ENCODE results near the gene SFXN5. TPM values are rescaled to one million over a fixed set of nuclear protein-coding genes. Genes with fewer than 3 reads are reported as not detected.

SFXN5 gene
- total and polyA plus RNA-seq, 2 of the 8 experiments (the other 6 are each of a cell fraction or from before 2014, with no cell fraction given), result 29.3 to 33.1 TPM

DNA sequence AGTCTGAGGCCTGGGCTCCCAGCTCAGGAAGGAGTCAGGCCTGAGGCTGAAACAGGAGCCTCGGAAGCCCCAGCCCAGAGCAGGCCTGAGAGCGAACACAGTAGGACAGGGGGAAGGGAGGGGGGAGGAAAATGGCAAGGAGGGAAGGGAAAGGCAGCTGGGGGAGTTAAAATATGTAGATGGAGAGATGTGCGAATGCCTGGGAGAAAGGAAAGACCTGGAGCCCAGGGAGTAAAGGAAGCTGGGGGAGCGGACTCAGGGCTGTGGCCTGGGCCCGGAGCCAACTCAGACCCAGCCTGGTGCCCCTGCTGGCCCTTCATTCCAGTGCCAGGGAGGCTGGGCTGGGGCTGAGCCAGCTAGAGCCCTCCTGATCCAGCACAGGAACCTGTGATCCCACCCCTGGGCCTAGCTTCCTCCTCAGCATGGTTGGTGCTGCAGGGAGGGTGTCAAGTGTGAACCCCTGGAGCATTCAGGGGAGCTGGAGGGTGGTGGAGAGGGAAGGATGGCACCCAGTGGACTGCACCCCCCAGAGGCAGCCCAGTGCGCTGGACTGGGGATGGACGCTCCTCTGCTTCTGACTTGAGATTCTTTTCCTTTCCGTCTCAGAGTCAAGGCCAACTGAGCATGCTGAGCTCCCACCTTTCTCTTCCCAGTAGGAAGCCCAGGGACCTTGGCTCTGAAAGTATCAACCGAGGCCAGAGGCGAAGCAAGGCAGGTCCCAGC, 107.9 kb downstream of the SFXN5 start (continued):
- TF ChIP-seq, protein P1, sequence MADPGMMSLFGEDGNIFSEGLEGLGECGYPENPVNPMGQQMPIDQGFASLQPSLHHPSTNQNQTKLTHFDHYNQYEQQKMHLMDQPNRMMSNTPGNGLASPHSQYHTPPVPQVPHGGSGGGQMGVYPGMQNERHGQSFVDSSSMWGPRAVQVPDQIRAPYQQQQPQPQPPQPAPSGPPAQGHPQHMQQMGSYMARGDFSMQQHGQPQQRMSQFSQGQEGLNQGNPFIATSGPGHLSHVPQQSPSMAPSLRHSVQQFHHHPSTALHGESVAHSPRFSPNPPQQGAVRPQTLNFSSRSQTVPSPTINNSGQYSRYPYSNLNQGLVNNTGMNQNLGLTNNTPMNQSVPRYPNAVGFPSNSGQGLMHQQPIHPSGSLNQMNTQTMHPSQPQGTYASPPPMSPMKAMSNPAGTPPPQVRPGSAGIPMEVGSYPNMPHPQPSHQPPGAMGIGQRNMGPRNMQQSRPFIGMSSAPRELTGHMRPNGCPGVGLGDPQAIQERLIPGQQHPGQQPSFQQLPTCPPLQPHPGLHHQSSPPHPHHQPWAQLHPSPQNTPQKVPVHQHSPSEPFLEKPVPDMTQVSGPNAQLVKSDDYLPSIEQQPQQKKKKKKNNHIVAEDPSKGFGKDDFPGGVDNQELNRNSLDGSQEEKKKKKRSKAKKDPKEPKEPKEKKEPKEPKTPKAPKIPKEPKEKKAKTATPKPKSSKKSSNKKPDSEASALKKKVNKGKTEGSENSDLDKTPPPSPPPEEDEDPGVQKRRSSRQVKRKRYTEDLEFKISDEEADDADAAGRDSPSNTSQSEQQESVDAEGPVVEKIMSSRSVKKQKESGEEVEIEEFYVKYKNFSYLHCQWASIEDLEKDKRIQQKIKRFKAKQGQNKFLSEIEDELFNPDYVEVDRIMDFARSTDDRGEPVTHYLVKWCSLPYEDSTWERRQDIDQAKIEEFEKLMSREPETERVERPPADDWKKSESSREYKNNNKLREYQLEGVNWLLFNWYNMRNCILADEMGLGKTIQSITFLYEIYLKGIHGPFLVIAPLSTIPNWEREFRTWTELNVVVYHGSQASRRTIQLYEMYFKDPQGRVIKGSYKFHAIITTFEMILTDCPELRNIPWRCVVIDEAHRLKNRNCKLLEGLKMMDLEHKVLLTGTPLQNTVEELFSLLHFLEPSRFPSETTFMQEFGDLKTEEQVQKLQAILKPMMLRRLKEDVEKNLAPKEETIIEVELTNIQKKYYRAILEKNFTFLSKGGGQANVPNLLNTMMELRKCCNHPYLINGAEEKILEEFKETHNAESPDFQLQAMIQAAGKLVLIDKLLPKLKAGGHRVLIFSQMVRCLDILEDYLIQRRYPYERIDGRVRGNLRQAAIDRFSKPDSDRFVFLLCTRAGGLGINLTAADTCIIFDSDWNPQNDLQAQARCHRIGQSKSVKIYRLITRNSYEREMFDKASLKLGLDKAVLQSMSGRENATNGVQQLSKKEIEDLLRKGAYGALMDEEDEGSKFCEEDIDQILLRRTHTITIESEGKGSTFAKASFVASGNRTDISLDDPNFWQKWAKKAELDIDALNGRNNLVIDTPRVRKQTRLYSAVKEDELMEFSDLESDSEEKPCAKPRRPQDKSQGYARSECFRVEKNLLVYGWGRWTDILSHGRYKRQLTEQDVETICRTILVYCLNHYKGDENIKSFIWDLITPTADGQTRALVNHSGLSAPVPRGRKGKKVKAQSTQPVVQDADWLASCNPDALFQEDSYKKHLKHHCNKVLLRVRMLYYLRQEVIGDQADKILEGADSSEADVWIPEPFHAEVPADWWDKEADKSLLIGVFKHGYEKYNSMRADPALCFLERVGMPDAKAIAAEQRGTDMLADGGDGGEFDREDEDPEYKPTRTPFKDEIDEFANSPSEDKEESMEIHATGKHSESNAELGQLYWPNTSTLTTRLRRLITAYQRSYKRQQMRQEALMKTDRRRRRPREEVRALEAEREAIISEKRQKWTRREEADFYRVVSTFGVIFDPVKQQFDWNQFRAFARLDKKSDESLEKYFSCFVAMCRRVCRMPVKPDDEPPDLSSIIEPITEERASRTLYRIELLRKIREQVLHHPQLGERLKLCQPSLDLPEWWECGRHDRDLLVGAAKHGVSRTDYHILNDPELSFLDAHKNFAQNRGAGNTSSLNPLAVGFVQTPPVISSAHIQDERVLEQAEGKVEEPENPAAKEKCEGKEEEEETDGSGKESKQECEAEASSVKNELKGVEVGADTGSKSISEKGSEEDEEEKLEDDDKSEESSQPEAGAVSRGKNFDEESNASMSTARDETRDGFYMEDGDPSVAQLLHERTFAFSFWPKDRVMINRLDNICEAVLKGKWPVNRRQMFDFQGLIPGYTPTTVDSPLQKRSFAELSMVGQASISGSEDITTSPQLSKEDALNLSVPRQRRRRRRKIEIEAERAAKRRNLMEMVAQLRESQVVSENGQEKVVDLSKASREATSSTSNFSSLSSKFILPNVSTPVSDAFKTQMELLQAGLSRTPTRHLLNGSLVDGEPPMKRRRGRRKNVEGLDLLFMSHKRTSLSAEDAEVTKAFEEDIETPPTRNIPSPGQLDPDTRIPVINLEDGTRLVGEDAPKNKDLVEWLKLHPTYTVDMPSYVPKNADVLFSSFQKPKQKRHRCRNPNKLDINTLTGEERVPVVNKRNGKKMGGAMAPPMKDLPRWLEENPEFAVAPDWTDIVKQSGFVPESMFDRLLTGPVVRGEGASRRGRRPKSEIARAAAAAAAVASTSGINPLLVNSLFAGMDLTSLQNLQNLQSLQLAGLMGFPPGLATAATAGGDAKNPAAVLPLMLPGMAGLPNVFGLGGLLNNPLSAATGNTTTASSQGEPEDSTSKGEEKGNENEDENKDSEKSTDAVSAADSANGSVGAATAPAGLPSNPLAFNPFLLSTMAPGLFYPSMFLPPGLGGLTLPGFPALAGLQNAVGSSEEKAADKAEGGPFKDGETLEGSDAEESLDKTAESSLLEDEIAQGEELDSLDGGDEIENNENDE (IDR thresholded peaks at IDR 0.05; ENCODE audit: insufficient replicate concordance, low read length), result no peak
- TF ChIP-seq HDAC2 (IDR thresholded peaks at IDR 0.05; ENCODE audit: borderline replicate concordance in 1 of 2, low read depth in 2 of 2, low read length in 2 of 2) (0 out of 4 replicates have a peak, but pooled peaks of 1 of the 2 experiments have one; percentile 26), ZNF274 (IDR thresholded peaks at IDR 0.05; ENCODE audit: borderline replicate concordance, extremely low read depth, low read length) (no peak), TBP (IDR thresholded peaks at IDR 0.05; ENCODE audit: low read depth, low read length) (no peak; the same call in 1 of the 2 replicates), NRF1 (IDR thresholded peaks at IDR 0.05; ENCODE audit: low read depth, low read length) (no peak), KDM5A (IDR thresholded peaks at IDR 0.05; ENCODE audit: low read length) (no peak), CEBPB (IDR thresholded peaks at IDR 0.05; ENCODE audit: low read depth, low read length) (no peak)
- TF ChIP-seq, protein P2, sequence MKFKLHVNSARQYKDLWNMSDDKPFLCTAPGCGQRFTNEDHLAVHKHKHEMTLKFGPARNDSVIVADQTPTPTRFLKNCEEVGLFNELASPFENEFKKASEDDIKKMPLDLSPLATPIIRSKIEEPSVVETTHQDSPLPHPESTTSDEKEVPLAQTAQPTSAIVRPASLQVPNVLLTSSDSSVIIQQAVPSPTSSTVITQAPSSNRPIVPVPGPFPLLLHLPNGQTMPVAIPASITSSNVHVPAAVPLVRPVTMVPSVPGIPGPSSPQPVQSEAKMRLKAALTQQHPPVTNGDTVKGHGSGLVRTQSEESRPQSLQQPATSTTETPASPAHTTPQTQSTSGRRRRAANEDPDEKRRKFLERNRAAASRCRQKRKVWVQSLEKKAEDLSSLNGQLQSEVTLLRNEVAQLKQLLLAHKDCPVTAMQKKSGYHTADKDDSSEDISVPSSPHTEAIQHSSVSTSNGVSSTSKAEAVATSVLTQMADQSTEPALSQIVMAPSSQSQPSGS (IDR thresholded peaks at IDR 0.05; ENCODE audit: low read length), result 0 out of 2 replicates have a peak, but pooled peaks have one; percentile 24
